GM12878 (cell line): ENCODE results near the gene LRRC14B. TPM values are rescaled to one million over a fixed set of nuclear protein-coding genes. Genes with fewer than 3 reads are reported as not detected.

Source experiments
- ATAC-seq: fragments of 200-7000 bp; cut with Tn5 transposase; 3 replicates; pipeline ENCODE4 v1.9.1; 2020; ENCODE audit warnings: mild to moderate bottlenecking, moderate library complexity
- BruUV-seq: library from RNA; stranded (reverse); fragments of 400-500 nt; replicated peaks from 2 replicates; lab custom pipeline; 2021; lab: Mats Ljungman, UMichigan
- CTCF ChIA-PET: fragments of 300-600 bp; sonication (Branson Sonifier 250); formaldehyde crosslinking; extraction: SDS; loops from one replicate; lab custom pipeline; 2021; ENCODE audit warnings: inconsistent platforms; lab: Yijun Ruan, JAX
- POLR2A ChIA-PET: fragments of 350-600 bp; formaldehyde crosslinking; extraction: SDS; loops from one replicate; lab custom pipeline; 2021; ENCODE audit warnings: inconsistent platforms; lab: Charles Lee
- RAD21 ChIA-PET: fragments of 300-600 bp; sonication (Branson Sonifier 250); formaldehyde crosslinking; loops from one replicate; lab custom pipeline; 2023; ENCODE audit warnings: antibody characterized with exemption; ENCODE audit not compliant: unreplicated experiment; lab: Charles Lee
- SMC1A ChIA-PET: fragments of 300-600 bp; sonication (Branson Sonifier 250); formaldehyde crosslinking; loops from one replicate; lab custom pipeline; 2023; ENCODE audit not compliant: unreplicated experiment, uncharacterized antibody; lab: Charles Lee
- DNase-seq: peaks from one replicate; pipeline ENCODE4 v3.0.0-alpha.2; 2011; ENCODE audit warnings: low read depth, low spot score
- FAIRE-seq: peaks from 3 replicates; lab custom pipeline; 2011; peaks lifted over from hg19 to GRCh38; lab: Jason Lieb, UNC
- H2AFZ ChIP-seq: 2 replicates; pipeline ENCODE4 v1.6.0; 2011; ENCODE audit warnings: low read depth, low read length, control low read depth; ENCODE audit not compliant: control insufficient read depth
- H3K27ac ChIP-seq: 2 replicates; pipeline ENCODE4 v1.5.1; 2011; ENCODE audit warnings: control low read depth; ENCODE audit not compliant: control insufficient read depth, insufficient read depth
- H3K27me3 ChIP-seq, 2 experiments: replicated peaks in 1 of 2; 2 replicates each; pipeline versions ENCODE4 v1.6.0 to v1.6.1; 2011; ENCODE audit warnings: low read length in 1 of 2; ENCODE audit not compliant: control insufficient read depth in 2 of 2, insufficient read depth in 2 of 2
- H3K36me3 ChIP-seq, 2 experiments: 2 replicates each; pipeline ENCODE4 v1.5.1; 2011; ENCODE audit warnings: low read length in 1 of 2; ENCODE audit not compliant: control insufficient read depth in 2 of 2, insufficient read depth in 2 of 2
- H3K4me1 ChIP-seq: 2 replicates; pipeline ENCODE4 v1.6.1; 2011; ENCODE audit warnings: mild to moderate bottlenecking, low read length, moderate library complexity, mixed read lengths; ENCODE audit not compliant: control insufficient read depth, insufficient read depth
- H3K4me2 ChIP-seq: 2 replicates; pipeline ENCODE4 v1.6.0; 2011; ENCODE audit warnings: control low read depth; ENCODE audit not compliant: control insufficient read depth, insufficient read depth
- H3K4me3 ChIP-seq: fragments of 200-600 bp; sonication (generic); 2 replicates; pipeline ENCODE4 v1.5.1; 2016
- H3K79me2 ChIP-seq: 2 replicates; pipeline ENCODE4 v1.6.0; 2011; ENCODE audit warnings: low read length; ENCODE audit not compliant: control insufficient read depth, insufficient read depth
- H3K9ac ChIP-seq: 2 replicates; pipeline ENCODE4 v1.8.0; 2011; ENCODE audit warnings: low read length, control low read depth, mixed read lengths; ENCODE audit not compliant: control insufficient read depth, insufficient read depth
- H3K9me3 ChIP-seq: replicated peaks from 3 replicates; pipeline ENCODE4 v1.5.1; 2011; ENCODE audit warnings: mild to moderate bottlenecking, low read length; ENCODE audit not compliant: control insufficient read depth, insufficient read depth
- H4K20me1 ChIP-seq: 2 replicates; pipeline ENCODE4 v1.6.0; 2011; ENCODE audit not compliant: control insufficient read depth, insufficient read depth
- CEBPB ChIP-seq, 2 experiments: fragments of 150-350 bp in 1 of 2; IDR thresholded peaks; 2 replicates each; pipeline ENCODE4 v1.6.1; 2012 to 2014; ENCODE audit warnings: low read depth in 2 of 2, low read length in 2 of 2, borderline replicate concordance in 1 of 2, inconsistent platforms in 1 of 2
- CHD2 ChIP-seq: IDR thresholded peaks from 2 replicates; pipeline ENCODE4 v1.6.1; 2011; ENCODE audit warnings: low read depth, low read length, improper control_type of control experiment, borderline replicate concordance
- FOXM1 ChIP-seq: IDR thresholded peaks from 2 replicates; pipeline ENCODE4 v1.6.1; 2012; ENCODE audit warnings: low read depth, mild to moderate bottlenecking, inconsistent platforms, low read length, moderate library complexity
- GATAD2B ChIP-seq: fragments of 450-650 bp; conservative IDR thresholded peaks from 2 replicates; pipeline ENCODE4 v1.6.1; 2017; ENCODE audit warnings: low read depth, mild to moderate bottlenecking, moderate library complexity
- POLR2A ChIP-seq: IDR thresholded peaks from 2 replicates; pipeline ENCODE4 v1.6.1; 2011; ENCODE audit warnings: low read depth, mild to moderate bottlenecking, low read length
- WGBS: methylation state at CpG from one replicate; pipeline ENCODE4 v1.1.6; 2016; ENCODE audit warnings: low lambda C conversion rate; ENCODE audit not compliant: insufficient replicate concordance, insufficient coverage; ENCODE audit errors: missing lambda C conversion rate; 5-methylcytosine and 5-hydroxymethylcytosine counted together
- in situ Hi-C: fragments of 300-500 bp; cut with MboI; formaldehyde crosslinking; loops from 9 replicates; pipeline ENCODE4 v1.14.3; 2018; ENCODE audit warnings: mixed read lengths
- intact Hi-C: fragments of 100-400 bp; cut with micrococcal nuclease; formaldehyde crosslinking; loops from one replicate; pipeline ENCODE4 v1.14.2; 2022; ENCODE audit not compliant: unreplicated experiment
- polyA plus RNA-seq, 11 experiments: library from polyadenylated mRNA; depleted of rRNA in 4 of 11; unstranded in 6 of 11; stranded (reverse) in 5 of 11; fragments of >200 nt; fragmentation: Nextera tagmentation in 4 of 11; fragmentation: Illumina TruSeq in 1 of 11; extraction: Ambion mirVana in 4 of 11; extraction: Trizol in 1 of 11; gene quantifications; 1 replicate in 1 of 11; 2 replicates in 10 of 11; pipeline versions ENCODE4 v1.2.1 to v1.2.3, GENCODE V29; 2011 to 2016; ENCODE audit warnings: inconsistent platforms in 2 of 11, missing spikeins in 2 of 11, low read depth in 1 of 11
- total RNA-seq, 4 experiments: library from RNA; depleted of rRNA in 3 of 4; stranded (reverse); fragments of >200 nt in 3 of 4; fragmentation: Illumina TruSeq in 1 of 4; extraction: Trizol in 1 of 4; gene quantifications; 2 replicates each; pipeline versions ENCODE4 v1.2.1 to v1.2.3, GENCODE V29; 2013 to 2021

The LRRC14B gene
- total and polyA plus RNA-seq, 10 of the 15 experiments (the other 5 are each of a cell fraction or from before 2014, with no cell fraction given), result 0.06 to 0.31 (median 0.13) TPM; not detected in 5

DNA sequence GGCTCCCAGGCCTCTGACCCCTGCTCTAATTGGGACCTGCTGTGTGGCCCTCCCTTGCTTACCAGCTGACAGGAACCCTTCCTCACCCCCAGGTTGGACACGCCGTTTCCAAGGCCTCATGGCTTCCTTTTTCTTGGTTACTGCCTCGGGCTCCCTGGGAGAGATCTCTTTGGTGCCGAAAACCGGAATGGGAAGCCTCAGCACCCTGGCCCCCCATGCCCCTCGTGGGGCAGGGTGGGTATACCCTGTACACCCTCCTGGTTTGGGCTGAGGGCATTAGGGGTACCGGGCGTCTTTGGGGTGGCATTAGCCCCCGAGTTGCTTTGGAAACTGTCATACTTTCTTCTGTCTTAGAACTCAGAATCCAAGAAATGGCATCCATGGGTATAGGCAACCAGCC is 10.1 kb upstream of the LRRC14B start:
- H3K4me2 ChIP-seq, result no peak overlapping the region
- intact Hi-C loops (no loop called here), in situ Hi-C loops (no loop called here)
- ChIA-PET CTCF (no interaction called here), RAD21 (no interaction called here), SMC1A (interaction anchor here (0.6 kb wide), 1 partner anchor 41 kb away, joined by 4 read pairs; no protein-coding TSS in a partner anchor)
- H3K4me3 ChIP-seq, result no peak overlapping the region
- no TSS peak for BruUV-seq
- H3K9me3 ChIP-seq, result no peaks in the 10 kb centered on the region
- no peaks in the 10 kb centered on the region; a peak in 2 of 4 replicates for H3K27me3 ChIP-seq
- ATAC-seq (no peak), FAIRE-seq (no peak)
- H3K4me1 ChIP-seq, result no peaks in the 10 kb centered on the region
- no peaks in the 10 kb centered on the region for H3K79me2 ChIP-seq
- 16% methylated on average over 9 of the region's 9 CpGs for WGBS
- no peaks in the 10 kb centered on the region for H3K36me3 ChIP-seq
- TF ChIP-seq CEBPB (IDR thresholded peaks at IDR 0.05; ENCODE audit: borderline replicate concordance in 1 of 2, low read depth in 2 of 2, low read length in 2 of 2) (no peak), FOXM1 (no peak), GATAD2B (no peak), CHD2 (no peak)
- TF ChIP-seq, all 136 proteins: peak for 0
- Histone ChIP-seq H3K9ac (no peak overlapping the region), H3K27ac (no peak overlapping the region), H4K20me1 (no peaks in the 10 kb centered on the region), H2AFZ (no peak overlapping the region)
- POLR2A ChIA-PET, result no interaction called here
- DNase-seq, result no peak

DNA sequence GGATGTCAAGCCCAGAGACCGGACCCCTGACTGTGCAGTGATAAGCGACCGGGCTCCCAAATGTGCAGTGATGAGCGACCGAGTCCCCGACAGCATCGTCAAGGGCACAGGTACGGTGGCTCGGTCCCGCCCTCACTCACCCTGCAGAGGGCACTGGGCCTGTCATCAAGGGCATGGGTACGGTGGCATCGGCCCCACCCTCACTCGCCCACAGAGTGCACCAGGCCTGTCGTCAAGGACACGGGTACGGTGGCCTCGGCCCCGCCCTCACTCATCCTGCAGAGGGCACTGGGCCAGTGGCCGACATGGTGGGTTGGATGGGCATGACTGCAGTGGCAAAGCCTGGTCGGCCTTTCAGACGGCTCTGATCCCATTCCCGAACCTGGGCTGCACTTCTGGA is 9.7 kb upstream of the LRRC14B start:
- Histone ChIP-seq H3K79me2 (no peaks in the 10 kb centered on the region), H3K4me1 (no peaks in the 10 kb centered on the region), H2AFZ (no peak overlapping the region), H3K9ac (no peak overlapping the region), H3K27ac (no peak overlapping the region), H3K27me3 (no peaks in the 10 kb centered on the region; a peak in 2 of 4 replicates), H3K4me3 (no peak overlapping the region), H4K20me1 (no peaks in the 10 kb centered on the region), H3K4me2 (no peak overlapping the region), H3K9me3 (no peaks in the 10 kb centered on the region), H3K36me3 (no peaks in the 10 kb centered on the region)
- POLR2A ChIA-PET, result no interaction called here
- SMC1A ChIA-PET, result no interaction called here
- no peak for TF ChIP-seq POLR2A
- FAIRE-seq, result no peak
- WGBS, result 56% methylated on average over 20 of the region's 22 CpGs
- RAD21 ChIA-PET, result no interaction called here
- no peak for ATAC-seq
- BruUV-seq, result no TSS peak
- DNase-seq, result no peak
- in situ Hi-C loops (no loop called here), intact Hi-C loops (no loop called here)
- CTCF ChIA-PET, result no interaction called here
